Activated CD8-positive, alpha-beta memory T cell treated with anti-CD3 and anti-CD28 coated beads, Interleukin-2, amount 50 U/mL, for 48 hours (primary cell): ENCODE data around the gene KCNA1.
A peak's percentile ranks its signal among the peaks of the same experiment; 100 is the strongest.

ENCODE experiments used
- DNase-seq: peaks from one replicate; pipeline ENCODE4 v3.0.0-alpha.2; 2020

KCNA1 gene

GRCh38 chr12:4911316-4911994 is 1.8 kb downstream of the KCNA1 start:
- DNase-seq, result peak; percentile 48

- no peak for DNase-seq
Observed at GRCh38 chr12:4914720-4915119, 5.0 kb downstream of the KCNA1 start.

- DNase-seq, result no peak
Observed at GRCh38 chr12:4915752-4916151, 6.0 kb downstream of the KCNA1 start.

- DNase-seq, result no peak
Observed at GRCh38 chr12:4918950-4919660, 9.4 kb downstream of the KCNA1 start.

- no peak for DNase-seq
Observed at GRCh38 chr12:4932576-4932975, 22.9 kb downstream of the KCNA1 start.

GRCh38 chr12:4933411-4933810 is 23.7 kb downstream of the KCNA1 start:
- no peak for DNase-seq

GRCh38 chr12:4934407-4935035 is 24.8 kb downstream of the KCNA1 start:
- DNase-seq, result no peak

GRCh38 chr12:4938900-4939299 is 29.2 kb downstream of the KCNA1 start:
- no peak for DNase-seq

GRCh38 chr12:4939418-4940023 is 29.8 kb downstream of the KCNA1 start:
- no peak for DNase-seq

GRCh38 chr12:4943067-4943937 is 33.6 kb downstream of the KCNA1 start:
- no peak for DNase-seq

GRCh38 chr12:4943938-4944284 is 34.2 kb downstream of the KCNA1 start:
- no peak for DNase-seq

- DNase-seq, result no peak
Observed at GRCh38 chr12:4947253-4947652, 37.5 kb downstream of the KCNA1 start.

- DNase-seq, result no peak
Observed at GRCh38 chr12:4951083-4951482, 41.4 kb downstream of the KCNA1 start.

GRCh38 chr12:4951601-4952000 is 41.9 kb downstream of the KCNA1 start:
- DNase-seq, result no peak

- DNase-seq, result no peak
Observed at GRCh38 chr12:4954621-4955354, 45.1 kb downstream of the KCNA1 start.

- DNase-seq, result no peak
Observed at GRCh38 chr12:4956054-4956453, 46.3 kb downstream of the KCNA1 start.

- no peak for DNase-seq
Observed at GRCh38 chr12:4956968-4957367, 47.3 kb downstream of the KCNA1 start.

- no peak for DNase-seq
Observed at GRCh38 chr12:4957761-4958160, 48.1 kb downstream of the KCNA1 start.

- no peak for DNase-seq
Observed at GRCh38 chr12:4958697-4959375, 49.1 kb downstream of the KCNA1 start.

GRCh38 chr12:4959381-4959780 is 49.7 kb downstream of the KCNA1 start:
- no peak for DNase-seq

GRCh38 chr12:4960030-4960429 is 50.3 kb downstream of the KCNA1 start:
- DNase-seq, result no peak

GRCh38 chr12:4960547-4960946 is 50.8 kb downstream of the KCNA1 start:
- no peak for DNase-seq
